ENCODE data around the gene TUBGCP6.

TUBGCP6 gene

GRCh38 chr22:50186181-50186714 is 58.6 kb downstream of the TUBGCP6 start:
- Mint-ChIP-seq H3K27me3 (no peaks in the 10 kb centered on the region), H3K4me3 (peak overlapping the region; percentile 84), H3K36me3 (ENCODE audit: low read depth) (peaks cover 40% of the 10 kb centered on the region), H3K9me3 (no peaks in the 10 kb centered on the region), H3K4me1 (ENCODE audit: low read depth) (peaks cover 61% of the 10 kb centered on the region), H3K27ac (peak overlapping the region; percentile 76)
- intact Hi-C loops (cut with micrococcal nuclease): no loop called here

GRCh38 chr22:50185375-50186087 is 59.3 kb downstream of the TUBGCP6 start, which contains the start of gene TRABD:
Gene TRABD, plus strand, starts transcription at chr22:50185913. Its CDS starts 7,148 bp downstream, at chr22:50193061.
- Mint-ChIP-seq H3K36me3 (ENCODE audit: low read depth) (peaks cover 32% of the 10 kb centered on the region), H3K27ac (peak within 1 kb of the TSS; percentile 76), H3K4me1 (ENCODE audit: low read depth) (peaks cover 55% of the 10 kb centered on the region), H3K9me3 (no peaks in the 10 kb centered on the region), H3K27me3 (no peaks in the 10 kb centered on the region), H3K4me3 (peak within 1 kb of the TSS; percentile 84)
- intact Hi-C loops (cut with micrococcal nuclease): loop anchor here (2.0 kb wide), 1 partner anchor 15 kb away; the partner anchor contains the start of gene PANX2

- H3K27me3 Mint-ChIP-seq: no peaks in the 10 kb centered on the region
- peak overlapping the region; percentile 81 for H3K4me3 Mint-ChIP-seq
- peaks cover 54% of the 10 kb centered on the region for H3K4me1 Mint-ChIP-seq (ENCODE audit: low read depth)
- peak overlapping the region; percentile 76 for H3K27ac Mint-ChIP-seq
- intact Hi-C loops (cut with micrococcal nuclease): loop anchor here (2.0 kb wide), 1 partner anchor 14 kb away; the partner anchor contains the start of gene PANX2
- H3K9me3 Mint-ChIP-seq: no peaks in the 10 kb centered on the region
- H3K36me3 Mint-ChIP-seq (ENCODE audit: low read depth): peaks cover 32% of the 10 kb centered on the region
Measured at GRCh38 chr22:50184902-50185374, 59.9 kb downstream of the TUBGCP6 start.

GRCh38 chr22:50184004-50184901 is 60.6 kb downstream of the TUBGCP6 start:
- Mint-ChIP-seq H3K4me3 (peak overlapping the region; percentile 81), H3K4me1 (ENCODE audit: low read depth) (peaks cover 54% of the 10 kb centered on the region), H3K36me3 (ENCODE audit: low read depth) (peaks cover 33% of the 10 kb centered on the region), H3K27me3 (peaks cover 5% of the 10 kb centered on the region), H3K9me3 (no peaks in the 10 kb centered on the region), H3K27ac (peak overlapping the region; percentile 81)
- intact Hi-C loops (cut with micrococcal nuclease): loop anchor here (2.0 kb wide), 1 partner anchor 13 kb away; the partner anchor contains the start of gene PANX2

- Mint-ChIP-seq H3K4me3 (no peak overlapping the region), H3K27ac (peak overlapping the region; percentile 81), H3K27me3 (peaks cover 10% of the 10 kb centered on the region), H3K9me3 (no peaks in the 10 kb centered on the region), H3K4me1 (ENCODE audit: low read depth) (peaks cover 47% of the 10 kb centered on the region), H3K36me3 (ENCODE audit: low read depth) (peaks cover 33% of the 10 kb centered on the region)
- intact Hi-C loops (cut with micrococcal nuclease): no loop called here
Measured at GRCh38 chr22:50183141-50183971, 61.5 kb downstream of the TUBGCP6 start.

- peaks cover 29% of the 10 kb centered on the region for H3K36me3 Mint-ChIP-seq (ENCODE audit: low read depth)
- intact Hi-C loops (cut with micrococcal nuclease): no loop called here
- peak overlapping the region; percentile 81 for H3K27ac Mint-ChIP-seq
- peaks cover 14% of the 10 kb centered on the region for H3K27me3 Mint-ChIP-seq
- no peaks in the 10 kb centered on the region for H3K9me3 Mint-ChIP-seq
- peaks cover 38% of the 10 kb centered on the region for H3K4me1 Mint-ChIP-seq (ENCODE audit: low read depth)
- no peak overlapping the region for H3K4me3 Mint-ChIP-seq
Measured at GRCh38 chr22:50182176-50183081, 62.4 kb downstream of the TUBGCP6 start.

GRCh38 chr22:50180727-50181521 is 63.9 kb downstream of the TUBGCP6 start:
- peaks cover 29% of the 10 kb centered on the region for H3K36me3 Mint-ChIP-seq (ENCODE audit: low read depth)
- no peaks in the 10 kb centered on the region for H3K9me3 Mint-ChIP-seq
- peaks cover 18% of the 10 kb centered on the region for H3K27me3 Mint-ChIP-seq
- H3K4me1 Mint-ChIP-seq (ENCODE audit: low read depth): peaks cover 29% of the 10 kb centered on the region
- H3K4me3 Mint-ChIP-seq: no peak overlapping the region
- no peak overlapping the region for H3K27ac Mint-ChIP-seq
- intact Hi-C loops (cut with micrococcal nuclease): no loop called here

- Mint-ChIP-seq H3K9me3 (no peaks in the 10 kb centered on the region), H3K36me3 (ENCODE audit: low read depth) (peaks cover 29% of the 10 kb centered on the region), H3K4me1 (ENCODE audit: low read depth) (peaks cover 29% of the 10 kb centered on the region), H3K4me3 (no peak overlapping the region), H3K27me3 (peaks cover 20% of the 10 kb centered on the region), H3K27ac (no peak overlapping the region)
- intact Hi-C loops (cut with micrococcal nuclease): no loop called here
Measured at GRCh38 chr22:50179937-50180726, 64.7 kb downstream of the TUBGCP6 start.

GRCh38 chr22:50178871-50179869 is 65.7 kb downstream of the TUBGCP6 start:
- intact Hi-C loops (cut with micrococcal nuclease): no loop called here
- Mint-ChIP-seq H3K4me1 (ENCODE audit: low read depth) (peaks cover 22% of the 10 kb centered on the region), H3K27me3 (peaks cover 25% of the 10 kb centered on the region), H3K36me3 (ENCODE audit: low read depth) (peaks cover 29% of the 10 kb centered on the region), H3K27ac (no peak overlapping the region), H3K9me3 (no peaks in the 10 kb centered on the region), H3K4me3 (no peak overlapping the region)

- no peaks in the 10 kb centered on the region for H3K9me3 Mint-ChIP-seq
- peaks cover 29% of the 10 kb centered on the region for H3K36me3 Mint-ChIP-seq (ENCODE audit: low read depth)
- peaks cover 28% of the 10 kb centered on the region for H3K27me3 Mint-ChIP-seq
- peaks cover 23% of the 10 kb centered on the region for H3K4me1 Mint-ChIP-seq (ENCODE audit: low read depth)
- no peak overlapping the region for H3K4me3 Mint-ChIP-seq
- intact Hi-C loops (cut with micrococcal nuclease): no loop called here
- no peak overlapping the region for H3K27ac Mint-ChIP-seq
Measured at GRCh38 chr22:50178471-50178864, 66.4 kb downstream of the TUBGCP6 start.
